ENCODE data around the gene VPS26C.

DNA sequence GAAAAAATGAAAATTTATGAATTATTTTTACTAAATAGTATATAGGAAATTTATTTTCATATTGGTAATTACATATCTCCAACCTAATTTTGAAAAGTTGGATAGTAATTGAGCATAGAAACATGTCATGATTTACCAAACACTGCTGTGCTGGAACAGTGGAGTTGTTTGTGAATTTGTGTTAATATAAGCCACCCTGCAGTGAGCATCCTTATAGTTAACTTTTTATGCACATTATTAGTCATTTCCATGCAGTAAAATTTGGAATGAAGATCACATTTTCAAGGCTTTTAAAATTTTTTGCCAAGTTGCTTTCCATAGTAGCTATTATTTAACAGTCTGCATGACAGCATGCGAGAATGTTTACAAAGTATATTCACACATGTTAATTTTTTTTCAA, 78.3 kb downstream of the VPS26C start:
- TF ChIP-seq HDAC2 (IDR thresholded peaks at IDR 0.05; ENCODE audit: borderline replicate concordance in 1 of 2, low read depth in 2 of 2, low read length in 2 of 2) (no peak), CHD2 (IDR thresholded peaks at IDR 0.05; ENCODE audit: low read length) (no peak)
- TF ChIP-seq, protein P1, sequence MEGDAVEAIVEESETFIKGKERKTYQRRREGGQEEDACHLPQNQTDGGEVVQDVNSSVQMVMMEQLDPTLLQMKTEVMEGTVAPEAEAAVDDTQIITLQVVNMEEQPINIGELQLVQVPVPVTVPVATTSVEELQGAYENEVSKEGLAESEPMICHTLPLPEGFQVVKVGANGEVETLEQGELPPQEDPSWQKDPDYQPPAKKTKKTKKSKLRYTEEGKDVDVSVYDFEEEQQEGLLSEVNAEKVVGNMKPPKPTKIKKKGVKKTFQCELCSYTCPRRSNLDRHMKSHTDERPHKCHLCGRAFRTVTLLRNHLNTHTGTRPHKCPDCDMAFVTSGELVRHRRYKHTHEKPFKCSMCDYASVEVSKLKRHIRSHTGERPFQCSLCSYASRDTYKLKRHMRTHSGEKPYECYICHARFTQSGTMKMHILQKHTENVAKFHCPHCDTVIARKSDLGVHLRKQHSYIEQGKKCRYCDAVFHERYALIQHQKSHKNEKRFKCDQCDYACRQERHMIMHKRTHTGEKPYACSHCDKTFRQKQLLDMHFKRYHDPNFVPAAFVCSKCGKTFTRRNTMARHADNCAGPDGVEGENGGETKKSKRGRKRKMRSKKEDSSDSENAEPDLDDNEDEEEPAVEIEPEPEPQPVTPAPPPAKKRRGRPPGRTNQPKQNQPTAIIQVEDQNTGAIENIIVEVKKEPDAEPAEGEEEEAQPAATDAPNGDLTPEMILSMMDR (IDR thresholded peaks at IDR 0.05; ENCODE audit: control extremely low read depth in 1 of 3, insufficient read depth in 1 of 3, low read depth in 1 of 3, low read length in 3 of 3) = no peak
